ENCODE measurements around the gene CAPN2. TPM values are rescaled to one million over a fixed set of nuclear protein-coding genes. Genes with fewer than 3 reads are reported as not detected.

Gene CAPN2
- polyA plus RNA-seq, 1 of the 3 experiments (the other 2 are of a cell fraction) = 208 TPM

DNA sequence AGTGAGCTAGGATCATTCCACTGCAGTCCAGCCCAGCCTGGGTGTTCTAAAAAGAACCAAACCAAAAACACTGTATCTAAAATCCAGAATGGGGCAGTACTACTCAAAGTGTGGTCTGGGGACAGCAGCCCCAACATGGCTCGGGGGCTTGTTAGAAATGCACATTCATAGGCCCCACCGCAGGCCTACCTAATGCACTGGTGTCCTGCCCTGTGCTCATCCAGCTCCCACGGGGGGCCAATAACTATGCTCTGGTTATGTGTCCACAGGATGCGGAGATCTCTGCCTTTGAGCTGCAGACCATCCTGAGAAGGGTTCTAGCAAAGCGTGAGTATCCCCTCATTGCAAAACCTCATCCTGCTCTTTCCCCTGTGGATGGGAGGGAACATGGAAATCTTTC lies 51.5 kb downstream of the CAPN2 start (continued):
- TF ChIP-seq EZH2phosphoT487 (IDR thresholded peaks at IDR 0.05; ENCODE audit: borderline replicate concordance, low read depth) (no peak), RCOR1 (IDR thresholded peaks at IDR 0.05; ENCODE audit: low read length) (no peak)

GRCh38 chr1:223765036-223765718 lies 52.8 kb downstream of the CAPN2 start:
- POLR2A ChIA-PET = no interaction called here
- WGBS (ENCODE audit: low lambda C conversion rate) = 96% methylated on average over 4 of the region's 9 CpGs

GRCh38 chr1:223765719-223766340 lies 53.5 kb downstream of the CAPN2 start:
- H3K36me3 ChIP-seq (replicated peaks in 1 of 2; ENCODE audit: control insufficient read depth in 1 of 2, insufficient read depth in 2 of 2, low read length in 1 of 2) = peaks cover 56 to 73% of the 10 kb centered on the region in 2 experiments
- POLR2A ChIA-PET = no interaction called here
- 79% methylated on average over 6 of the region's 7 CpGs for WGBS (ENCODE audit: low lambda C conversion rate)

More at GRCh38 chr1:223765036-223765718, 52.8 kb downstream of the CAPN2 start:
- TF ChIP-seq JUND (IDR thresholded peaks at IDR 0.05) = no peak
- no peak for TF ChIP-seq MXI1 (IDR thresholded peaks at IDR 0.05; ENCODE audit: low read depth, low read length)
- Histone ChIP-seq H3K27me3 (ENCODE audit: insufficient read depth) (no peaks in the 10 kb centered on the region), H3K9me3 (no peaks in the 10 kb centered on the region), H3K4me1 (ENCODE audit: control insufficient read depth in 1 of 2, insufficient read depth in 2 of 2, low read depth in 1 of 2, low read length in 1 of 2) (no peaks in the 10 kb centered on the region), H3K4me3 (ENCODE audit: low read depth in 2 of 2, low read length in 1 of 2) (no peak overlapping the region), H4K20me1 (ENCODE audit: insufficient read depth) (no peaks in the 10 kb centered on the region), H3F3A (replicated peaks; ENCODE audit: insufficient read depth) (peaks cover 27% of the 10 kb centered on the region), H3K9ac (no peak overlapping the region), H3K36me3 (replicated peaks in 1 of 2; ENCODE audit: control insufficient read depth in 1 of 2, insufficient read depth in 2 of 2, low read length in 1 of 2) (peaks cover 52 to 71% of the 10 kb centered on the region in 2 experiments), H3K79me2 (ENCODE audit: insufficient read depth) (peaks cover 4% of the 10 kb centered on the region; the same call in 1 of the 2 replicates), H3K4me2 (no peak overlapping the region), H3K9me2 (no peaks in the 10 kb centered on the region), H3K27ac (ENCODE audit: low read depth in 2 of 2, low read length in 1 of 2) (no peak overlapping the region), H2AFZ (ENCODE audit: low read depth) (no peak overlapping the region)
- no peak for DNase-seq
- CTCF ChIA-PET = interaction anchor here (1.1 to 6.8 kb wide), 3 partner anchors 11 to 16 kb away, joined by 3 to 46 read pairs (median 3); no protein-coding TSS in a partner anchor

GRCh38 chr1:223770621-223771315 lies 58.4 kb downstream of the CAPN2 start:
- POLR2A ChIA-PET = no interaction called here
- 100% methylated on average over 6 of the region's 9 CpGs for WGBS (ENCODE audit: low lambda C conversion rate)
- Histone ChIP-seq H3K4me1 (ENCODE audit: control insufficient read depth in 1 of 2, insufficient read depth in 2 of 2, low read depth in 1 of 2, low read length in 1 of 2) (peaks cover 9 to 39% of the 10 kb centered on the region in 2 experiments), H3K27ac (ENCODE audit: low read depth in 2 of 2, low read length in 1 of 2) (peak overlapping the region; percentile 90 to 96), H3K9me2 (no peaks in the 10 kb centered on the region), H3K36me3 (replicated peaks in 1 of 2; ENCODE audit: control insufficient read depth in 1 of 2, insufficient read depth in 2 of 2, low read length in 1 of 2) (peaks cover 50 to 62% of the 10 kb centered on the region in 2 experiments), H3K9me3 (no peaks in the 10 kb centered on the region), H3K27me3 (ENCODE audit: insufficient read depth) (no peaks in the 10 kb centered on the region), H3K4me3 (ENCODE audit: low read depth in 2 of 2, low read length in 1 of 2) (no peak overlapping the region), H3F3A (replicated peaks; ENCODE audit: insufficient read depth) (peaks cover 60% of the 10 kb centered on the region), H3K4me2 (peak overlapping the region; percentile 58), H2AFZ (ENCODE audit: low read depth) (no peak overlapping the region), H3K79me2 (ENCODE audit: insufficient read depth) (peaks cover 13% of the 10 kb centered on the region; the same call in 1 of the 2 replicates), H3K9ac (peak overlapping the region; percentile 61), H4K20me1 (ENCODE audit: insufficient read depth) (no peaks in the 10 kb centered on the region)
- no peak for DNase-seq
- CTCF ChIA-PET = interaction anchor here (1.4 to 3.1 kb wide), 2 partner anchors 11 to 21 kb away, joined by 3 to 14 read pairs; no protein-coding TSS in a partner anchor
- no peak for TF ChIP-seq RFX5 (IDR thresholded peaks at IDR 0.05; ENCODE audit: low read length)
- no peak for TF ChIP-seq RAD21 (IDR thresholded peaks at IDR 0.05; ENCODE audit: low read length)
- TF ChIP-seq JUND (IDR thresholded peaks at IDR 0.05) = no peak
- TF ChIP-seq IRF3 (IDR thresholded peaks at IDR 0.05; ENCODE audit: low read depth, low read length) = no peak
- TF ChIP-seq EP300 (IDR thresholded peaks at IDR 0.05; ENCODE audit: borderline replicate concordance in 1 of 2, low read depth in 1 of 2, low read length in 1 of 2) = no peak
- no peak for TF ChIP-seq FOXJ3 (CRISPR knock-in tag; IDR thresholded peaks at IDR 0.05)
- no peak for TF ChIP-seq MXI1 (IDR thresholded peaks at IDR 0.05; ENCODE audit: low read depth, low read length)
- no peak for TF ChIP-seq MEF2A (IDR thresholded peaks at IDR 0.05; ENCODE audit: borderline replicate concordance, low read depth)

More at GRCh38 chr1:223765719-223766340, 53.5 kb downstream of the CAPN2 start:
- Histone ChIP-seq H3K4me2 (no peak overlapping the region), H3K9ac (no peak overlapping the region), H3K4me1 (ENCODE audit: control insufficient read depth in 1 of 2, insufficient read depth in 2 of 2, low read depth in 1 of 2, low read length in 1 of 2) (peaks cover 3 to 4% of the 10 kb centered on the region in 2 experiments; a peak in 3 of 4 replicates), H3K9me2 (no peaks in the 10 kb centered on the region), H4K20me1 (ENCODE audit: insufficient read depth) (no peaks in the 10 kb centered on the region), H3K27me3 (ENCODE audit: insufficient read depth) (no peaks in the 10 kb centered on the region), H2AFZ (ENCODE audit: low read depth) (no peak overlapping the region), H3F3A (replicated peaks; ENCODE audit: insufficient read depth) (peaks cover 34% of the 10 kb centered on the region), H3K27ac (ENCODE audit: low read depth in 2 of 2, low read length in 1 of 2) (no peak overlapping the region), H3K79me2 (ENCODE audit: insufficient read depth) (peaks cover 4% of the 10 kb centered on the region; the same call in 1 of the 2 replicates), H3K9me3 (no peaks in the 10 kb centered on the region), H3K4me3 (ENCODE audit: low read depth in 2 of 2, low read length in 1 of 2) (no peak overlapping the region)
- DNase-seq = no peak
- CTCF ChIA-PET = interaction anchor here (6.8 kb wide), 1 partner anchor 17 kb away, joined by 46 read pairs; no protein-coding TSS in a partner anchor
- TF ChIP-seq, protein P1, sequence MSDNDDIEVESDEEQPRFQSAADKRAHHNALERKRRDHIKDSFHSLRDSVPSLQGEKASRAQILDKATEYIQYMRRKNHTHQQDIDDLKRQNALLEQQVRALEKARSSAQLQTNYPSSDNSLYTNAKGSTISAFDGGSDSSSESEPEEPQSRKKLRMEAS (IDR thresholded peaks at IDR 0.05; ENCODE audit: low read depth) = no peak
